ENCODE results near the gene PLXNA3.

Gene PLXNA3

DNA sequence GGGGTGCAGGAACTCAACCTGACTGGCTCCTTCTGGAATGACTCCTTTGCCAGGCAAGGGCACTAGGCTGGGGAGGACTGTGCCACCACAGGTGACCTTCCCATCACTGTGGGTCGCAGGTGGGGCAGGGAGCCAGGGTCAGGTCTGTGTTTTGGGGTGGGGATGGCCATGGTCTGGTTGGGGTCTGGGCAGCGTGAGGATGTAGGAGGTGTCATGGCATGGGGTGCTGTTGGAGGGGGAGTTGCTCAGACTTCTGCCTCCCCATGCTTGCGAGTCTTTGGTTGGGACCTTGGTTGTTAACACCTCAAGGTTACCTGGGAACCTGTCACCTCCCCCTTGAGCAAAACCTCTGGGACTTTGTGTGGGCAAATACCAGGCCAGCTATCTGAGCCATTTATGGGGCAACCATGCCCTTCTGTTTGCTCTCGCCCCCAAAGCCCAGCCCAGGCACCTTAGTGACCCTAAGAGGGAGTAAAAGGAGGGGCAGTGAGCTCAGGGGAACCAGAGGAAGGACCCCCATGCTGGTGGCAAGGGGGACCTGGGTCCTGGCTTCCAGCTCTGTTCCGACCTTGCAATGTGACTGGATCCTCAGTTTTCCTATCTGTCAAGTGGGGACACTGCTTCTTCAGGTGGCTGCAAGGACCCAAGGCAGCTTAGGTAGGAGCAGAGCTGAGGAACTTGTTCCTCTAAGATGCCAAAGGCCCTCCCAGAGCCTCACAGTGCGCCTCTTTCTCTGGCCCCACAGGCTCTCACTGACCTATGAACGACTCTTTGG lies 23.5 kb upstream of the PLXNA3 start:
- H3K36me3 ChIP-seq (ENCODE audit: control insufficient read depth in 2 of 2, insufficient read depth in 2 of 2, low read length in 2 of 2), result peaks cover 4 to 8% of the 10 kb centered on the region in 2 donors
- no peak overlapping the region for H3K27ac ChIP-seq (ENCODE audit: low read depth in 2 of 2, low read length in 2 of 2)
- peaks cover 0 to 3% of the 10 kb centered on the region in 2 donors for H3K27me3 ChIP-seq (ENCODE audit: control insufficient read depth in 2 of 2, insufficient read depth in 2 of 2, low read length in 2 of 2)
- H3K4me3 ChIP-seq (ENCODE audit: low read length in 2 of 2), result no peak overlapping the region
- peaks cover 2 to 5% of the 10 kb centered on the region in 2 donors for H3K4me1 ChIP-seq (ENCODE audit: control insufficient read depth in 2 of 2, insufficient read depth in 2 of 2, low read length in 2 of 2)
- H3K9ac ChIP-seq (ENCODE audit: low read depth in 1 of 2, low read length in 2 of 2), result no peak overlapping the region
- no peaks in the 10 kb centered on the region for H3K9me3 ChIP-seq (ENCODE audit: control insufficient read depth in 2 of 2, low read length in 2 of 2)

DNA sequence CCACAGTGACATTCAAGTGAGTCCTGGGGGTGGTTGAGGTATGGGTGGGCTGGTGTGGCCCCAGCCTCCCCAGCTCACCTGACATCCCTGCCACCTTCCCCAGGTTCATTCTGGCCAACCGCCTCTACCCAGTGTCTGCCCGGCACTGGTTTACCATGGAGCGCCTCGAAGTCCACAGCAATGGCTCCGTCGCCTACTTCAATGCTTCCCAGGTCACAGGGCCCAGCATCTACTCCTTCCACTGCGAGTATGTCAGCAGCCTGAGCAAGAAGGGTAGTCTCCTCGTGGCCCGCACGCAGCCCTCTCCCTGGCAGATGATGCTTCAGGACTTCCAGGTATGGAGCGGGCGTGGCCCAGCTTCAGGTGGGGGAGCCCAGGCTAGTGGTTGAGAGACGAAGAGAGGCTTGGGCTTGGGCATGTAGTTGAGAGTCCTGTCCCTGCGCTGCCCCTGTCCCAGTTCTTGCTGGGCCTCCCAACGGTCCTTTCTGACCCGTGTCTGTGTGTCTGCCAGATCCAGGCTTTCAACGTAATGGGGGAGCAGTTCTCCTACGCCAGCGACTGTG lies 22.8 kb upstream of the PLXNA3 start:
- no peak overlapping the region for H3K27ac ChIP-seq (ENCODE audit: low read depth in 2 of 2, low read length in 2 of 2)
- no peak overlapping the region for H3K4me3 ChIP-seq (ENCODE audit: low read length in 2 of 2)
- no peaks in the 10 kb centered on the region for H3K9me3 ChIP-seq (ENCODE audit: control insufficient read depth in 2 of 2, low read length in 2 of 2)
- H3K27me3 ChIP-seq (ENCODE audit: control insufficient read depth in 2 of 2, insufficient read depth in 2 of 2, low read length in 2 of 2), result peaks cover 0 to 3% of the 10 kb centered on the region in 2 donors
- no peak overlapping the region for H3K9ac ChIP-seq (ENCODE audit: low read depth in 1 of 2, low read length in 2 of 2)
- H3K4me1 ChIP-seq (ENCODE audit: control insufficient read depth in 2 of 2, insufficient read depth in 2 of 2, low read length in 2 of 2), result peaks cover 0 to 2% of the 10 kb centered on the region in 2 donors
- peaks cover 4 to 8% of the 10 kb centered on the region in 2 donors for H3K36me3 ChIP-seq (ENCODE audit: control insufficient read depth in 2 of 2, insufficient read depth in 2 of 2, low read length in 2 of 2)

DNA sequence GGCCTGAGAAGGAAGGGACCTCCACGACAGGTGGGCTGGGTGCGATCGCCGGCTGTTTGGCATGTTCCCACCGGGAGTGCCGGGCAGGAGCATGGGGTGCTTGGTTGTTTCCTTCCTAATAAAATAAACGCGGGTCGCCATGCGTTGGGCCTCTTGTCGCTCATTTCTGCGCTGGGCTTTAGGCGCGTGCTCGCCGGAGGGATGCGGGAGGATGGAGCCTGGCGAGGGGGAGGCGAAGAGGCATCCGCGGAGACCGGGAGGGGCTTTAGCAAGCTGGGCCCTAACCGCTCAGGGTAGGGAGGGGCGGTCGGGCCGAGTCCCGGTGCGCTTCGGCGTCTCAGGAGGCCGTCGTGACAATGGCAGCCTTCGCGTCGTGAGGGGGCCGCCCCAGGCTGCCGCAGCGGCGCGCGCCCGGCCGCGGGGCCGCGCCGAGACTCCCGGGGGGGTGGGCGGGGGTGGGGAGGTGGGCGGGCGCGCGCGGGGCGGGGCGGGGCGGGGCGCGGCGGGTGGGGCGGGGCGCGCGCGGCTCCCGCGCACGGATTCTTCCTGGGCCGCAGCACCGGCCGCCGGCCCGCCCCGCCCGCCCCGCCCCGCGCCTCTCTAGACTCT lies 21.6 kb upstream of the PLXNA3 start:
- H3K36me3 ChIP-seq (ENCODE audit: control insufficient read depth in 2 of 2, insufficient read depth in 2 of 2, low read length in 2 of 2), result peaks cover 4 to 10% of the 10 kb centered on the region in 2 donors
- H3K4me1 ChIP-seq (ENCODE audit: control insufficient read depth in 2 of 2, insufficient read depth in 2 of 2, low read length in 2 of 2), result peaks cover 0 to 2% of the 10 kb centered on the region in 2 donors
- peak overlapping the region; percentile 62 to 65 for H3K27ac ChIP-seq (ENCODE audit: low read depth in 2 of 2, low read length in 2 of 2)
- H3K27me3 ChIP-seq (ENCODE audit: control insufficient read depth in 2 of 2, insufficient read depth in 2 of 2, low read length in 2 of 2), result peaks cover 0 to 3% of the 10 kb centered on the region in 2 donors
- peak overlapping the region; percentile 41 to 75 for H3K9ac ChIP-seq (ENCODE audit: low read depth in 1 of 2, low read length in 2 of 2)
- H3K4me3 ChIP-seq (ENCODE audit: low read length in 2 of 2), result peak overlapping the region; percentile 56 to 77
- H3K9me3 ChIP-seq (ENCODE audit: control insufficient read depth in 2 of 2, low read length in 2 of 2), result no peaks in the 10 kb centered on the region

DNA sequence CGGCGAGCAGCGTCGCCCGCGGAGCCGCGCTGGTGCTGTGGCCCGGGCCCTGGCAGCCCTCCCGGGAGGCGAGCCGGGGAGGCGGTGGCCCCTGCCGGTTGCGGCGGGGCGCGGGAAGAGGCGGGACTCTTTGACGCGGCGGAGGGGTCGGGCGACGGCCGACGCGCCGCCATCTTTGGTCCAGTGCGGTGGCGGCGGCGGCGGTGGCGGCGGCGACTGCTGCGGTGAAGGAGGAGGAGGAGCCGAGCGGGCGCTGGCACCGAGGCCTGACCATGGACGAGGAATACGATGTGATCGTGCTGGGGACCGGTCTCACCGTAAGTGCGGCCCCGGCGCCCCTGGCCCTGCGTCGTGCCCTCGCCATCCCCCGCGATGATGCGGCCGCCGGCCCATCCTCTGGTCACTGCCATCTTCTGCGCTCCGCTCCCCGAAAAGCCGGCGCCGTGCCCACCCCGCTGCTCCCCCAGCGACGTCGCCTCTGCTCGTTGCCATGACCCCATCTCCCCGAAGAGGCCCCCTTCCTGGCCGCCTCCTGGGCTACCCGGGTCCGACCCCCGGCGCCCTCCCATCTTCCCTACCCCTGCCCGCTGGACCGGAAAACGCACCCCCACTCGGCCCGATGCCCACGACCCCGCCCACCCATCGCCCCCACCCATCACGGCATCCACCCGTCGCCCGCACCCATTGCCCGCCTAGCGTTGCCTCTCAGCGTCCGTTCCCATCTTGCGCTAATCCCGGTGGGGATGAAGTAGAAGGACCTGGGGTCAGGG lies 20.9 kb upstream of the PLXNA3 start, which contains the start of gene GDI1:
TSS of gene GDI1 (plus strand) at position 172 of the 770 bp plus-strand sequence. CDS start at position 273, 101 bp downstream.
- peaks cover 0 to 2% of the 10 kb centered on the region in 2 donors for H3K4me1 ChIP-seq (ENCODE audit: control insufficient read depth in 2 of 2, insufficient read depth in 2 of 2, low read length in 2 of 2)
- no peaks in the 10 kb centered on the region for H3K9me3 ChIP-seq (ENCODE audit: control insufficient read depth in 2 of 2, low read length in 2 of 2)
- peak within 1 kb of the TSS; percentile 41 to 75 for H3K9ac ChIP-seq (ENCODE audit: low read depth in 1 of 2, low read length in 2 of 2)
- H3K36me3 ChIP-seq (ENCODE audit: control insufficient read depth in 2 of 2, insufficient read depth in 2 of 2, low read length in 2 of 2), result peaks cover 4 to 15% of the 10 kb centered on the region in 2 donors
- H3K4me3 ChIP-seq (ENCODE audit: low read length in 2 of 2), result peak within 1 kb of the TSS; percentile 69 to 77
- peak within 1 kb of the TSS; percentile 62 to 65 for H3K27ac ChIP-seq (ENCODE audit: low read depth in 2 of 2, low read length in 2 of 2)
- peaks cover 0 to 3% of the 10 kb centered on the region in 2 donors for H3K27me3 ChIP-seq (ENCODE audit: control insufficient read depth in 2 of 2, insufficient read depth in 2 of 2, low read length in 2 of 2)

DNA sequence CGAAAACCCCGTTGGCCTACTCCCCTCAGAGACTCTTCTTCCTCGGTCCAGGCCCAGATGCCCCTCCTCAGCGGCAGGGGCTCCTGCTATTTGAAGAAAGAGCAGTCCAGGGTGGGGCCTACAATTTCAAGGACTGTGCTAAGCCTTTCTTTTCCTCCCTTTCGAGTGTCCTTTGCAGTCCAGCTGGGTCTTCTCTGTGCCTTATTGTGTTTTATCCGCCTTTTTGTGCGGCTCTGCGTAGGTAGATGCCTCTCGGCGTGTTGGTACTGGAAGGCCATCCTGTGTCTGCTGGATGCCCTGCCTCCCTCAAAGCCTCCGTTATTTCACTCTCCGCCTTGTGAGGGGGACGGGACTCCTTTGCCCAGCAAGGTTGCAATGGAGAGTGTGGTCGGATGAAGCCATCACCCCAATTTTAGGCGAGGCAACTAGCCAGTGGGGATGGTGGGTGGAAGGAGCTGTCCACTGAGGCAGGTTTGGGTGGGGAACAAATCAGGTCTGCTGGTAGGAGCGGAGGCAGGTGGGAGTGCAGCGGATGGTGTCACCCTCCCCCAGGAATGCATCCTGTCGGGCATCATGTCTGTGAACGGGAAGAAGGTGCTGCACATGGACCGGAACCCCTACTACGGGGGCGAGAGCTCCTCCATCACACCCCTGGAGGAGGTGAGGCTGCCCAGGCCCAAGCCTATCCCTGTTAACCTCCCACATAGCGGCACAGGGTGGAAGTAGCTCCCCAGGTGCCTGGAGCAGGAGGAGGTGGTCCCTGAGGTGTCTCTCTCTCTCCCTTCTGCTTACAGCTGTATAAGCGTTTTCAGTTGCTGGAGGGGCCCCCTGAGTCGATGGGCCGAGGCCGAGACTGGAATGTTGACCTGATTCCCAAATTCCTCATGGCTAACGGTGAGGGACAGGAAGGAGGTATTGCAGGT lies 19.8 kb upstream of the PLXNA3 start:
- Histone ChIP-seq H3K27me3 (ENCODE audit: control insufficient read depth in 2 of 2, insufficient read depth in 2 of 2, low read length in 2 of 2) (peaks cover 0 to 3% of the 10 kb centered on the region in 2 donors), H3K9ac (ENCODE audit: low read depth in 1 of 2, low read length in 2 of 2) (peak overlapping the region; percentile 14 to 58), H3K27ac (ENCODE audit: low read depth in 2 of 2, low read length in 2 of 2) (peak overlapping the region in 1 of 2 donors; percentile 32), H3K4me3 (ENCODE audit: low read length in 2 of 2) (peak overlapping the region; percentile 69 to 77), H3K9me3 (ENCODE audit: control insufficient read depth in 2 of 2, low read length in 2 of 2) (no peaks in the 10 kb centered on the region), H3K4me1 (ENCODE audit: control insufficient read depth in 2 of 2, insufficient read depth in 2 of 2, low read length in 2 of 2) (peaks cover 0 to 2% of the 10 kb centered on the region in 2 donors), H3K36me3 (ENCODE audit: control insufficient read depth in 2 of 2, insufficient read depth in 2 of 2, low read length in 2 of 2) (peaks cover 10 to 15% of the 10 kb centered on the region in 2 donors)

DNA sequence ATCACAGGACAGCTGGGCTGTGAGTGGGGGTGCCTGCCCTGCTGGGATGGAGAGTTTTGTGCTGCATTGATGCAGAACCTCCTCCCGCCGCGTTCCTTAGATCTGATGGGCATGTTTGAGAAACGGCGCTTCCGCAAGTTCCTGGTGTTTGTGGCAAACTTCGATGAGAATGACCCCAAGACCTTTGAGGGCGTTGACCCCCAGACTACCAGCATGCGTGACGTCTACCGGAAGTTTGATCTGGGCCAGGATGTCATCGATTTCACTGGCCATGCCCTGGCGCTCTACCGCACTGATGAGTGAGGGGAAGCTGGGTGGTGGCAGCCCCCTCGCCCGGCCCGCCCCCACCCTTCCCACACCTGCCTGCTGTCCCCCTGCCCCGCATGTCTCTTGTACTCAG lies 18.2 kb upstream of the PLXNA3 start:
- H3K27me3 ChIP-seq (ENCODE audit: control insufficient read depth in 2 of 2, insufficient read depth in 2 of 2, low read length in 2 of 2), result peaks cover 0 to 3% of the 10 kb centered on the region in 2 donors
- peaks cover 4 to 7% of the 10 kb centered on the region in 2 donors for H3K4me1 ChIP-seq (ENCODE audit: control insufficient read depth in 2 of 2, insufficient read depth in 2 of 2, low read length in 2 of 2)
- no peak overlapping the region for H3K4me3 ChIP-seq (ENCODE audit: low read length in 2 of 2)
- no peak overlapping the region for H3K27ac ChIP-seq (ENCODE audit: low read depth in 2 of 2, low read length in 2 of 2)
- H3K9ac ChIP-seq (ENCODE audit: low read depth in 1 of 2, low read length in 2 of 2), result no peak overlapping the region
- no peaks in the 10 kb centered on the region for H3K9me3 ChIP-seq (ENCODE audit: control insufficient read depth in 2 of 2, low read length in 2 of 2)
- peaks cover 6 to 13% of the 10 kb centered on the region in 2 donors for H3K36me3 ChIP-seq (ENCODE audit: control insufficient read depth in 2 of 2, insufficient read depth in 2 of 2, low read length in 2 of 2)

DNA sequence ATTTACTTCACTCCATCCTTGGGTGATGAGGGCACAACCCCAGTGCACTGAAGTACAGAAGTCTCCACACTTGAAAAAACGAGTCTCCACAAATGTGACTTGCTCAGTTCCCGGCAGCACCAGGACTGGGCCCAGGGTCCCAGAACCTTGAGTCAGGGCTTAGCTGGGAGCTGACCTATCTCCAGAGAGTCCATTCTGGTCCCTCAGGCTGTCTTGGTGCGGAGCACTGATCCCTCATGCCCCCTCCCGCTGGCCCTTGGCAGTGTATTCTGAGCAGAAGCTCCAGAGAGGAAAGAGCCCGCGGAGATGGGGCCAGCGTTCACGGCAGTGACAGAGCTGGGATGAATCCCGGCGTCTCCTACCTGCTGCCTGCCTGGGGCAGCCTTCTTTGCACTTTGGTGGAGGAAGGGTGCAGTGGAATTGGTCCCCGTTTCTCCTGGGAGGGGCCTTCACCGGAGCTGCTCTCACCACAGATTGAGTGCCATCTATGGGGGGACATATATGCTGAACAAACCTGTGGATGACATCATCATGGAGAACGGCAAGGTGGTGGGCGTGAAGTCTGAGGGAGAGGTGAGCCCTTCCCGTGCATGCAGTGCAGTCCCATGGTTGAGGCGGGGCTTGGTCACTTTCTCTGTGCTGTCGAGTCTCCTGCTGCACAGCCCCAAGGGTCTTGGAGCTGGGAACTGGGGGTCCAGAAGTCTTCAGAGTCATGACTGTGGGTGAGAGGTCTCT lies 17.3 kb upstream of the PLXNA3 start:
- H3K27me3 ChIP-seq (ENCODE audit: control insufficient read depth in 2 of 2, insufficient read depth in 2 of 2, low read length in 2 of 2), result peaks cover 0 to 1% of the 10 kb centered on the region in 2 donors
- no peak overlapping the region for H3K27ac ChIP-seq (ENCODE audit: low read depth in 2 of 2, low read length in 2 of 2)
- H3K9me3 ChIP-seq (ENCODE audit: control insufficient read depth in 2 of 2, low read length in 2 of 2), result no peaks in the 10 kb centered on the region
- H3K9ac ChIP-seq (ENCODE audit: low read depth in 1 of 2, low read length in 2 of 2), result no peak overlapping the region
- peaks cover 9 to 10% of the 10 kb centered on the region in 2 donors for H3K4me1 ChIP-seq (ENCODE audit: control insufficient read depth in 2 of 2, insufficient read depth in 2 of 2, low read length in 2 of 2)
- no peak overlapping the region for H3K4me3 ChIP-seq (ENCODE audit: low read length in 2 of 2)
- peaks cover 6 to 7% of the 10 kb centered on the region in 2 donors for H3K36me3 ChIP-seq (ENCODE audit: control insufficient read depth in 2 of 2, insufficient read depth in 2 of 2, low read length in 2 of 2)

DNA sequence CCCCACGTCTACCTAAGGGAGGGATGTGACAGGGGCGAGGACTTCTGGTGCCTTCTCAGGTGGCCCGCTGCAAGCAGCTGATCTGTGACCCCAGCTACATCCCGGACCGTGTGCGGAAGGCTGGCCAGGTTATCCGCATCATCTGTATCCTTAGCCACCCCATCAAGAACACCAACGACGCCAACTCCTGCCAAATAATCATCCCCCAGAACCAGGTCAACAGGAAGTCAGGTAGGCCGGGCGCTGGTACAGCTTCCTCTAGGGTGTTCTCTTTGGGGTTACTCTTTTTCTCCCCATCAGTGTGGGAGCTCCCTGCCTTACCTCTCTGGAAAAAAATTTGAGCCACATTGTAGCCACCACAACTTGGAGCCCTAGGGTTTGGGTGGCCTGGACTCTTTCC lies 16.5 kb upstream of the PLXNA3 start:
- Histone ChIP-seq H3K27ac (ENCODE audit: low read depth in 2 of 2, low read length in 2 of 2) (no peak overlapping the region), H3K4me3 (ENCODE audit: low read length in 2 of 2) (no peak overlapping the region)

More for the DNA sequence above, 16.5 kb upstream of the PLXNA3 start:
- Histone ChIP-seq H3K4me1 (ENCODE audit: control insufficient read depth in 2 of 2, insufficient read depth in 2 of 2, low read length in 2 of 2) (peaks cover 9 to 10% of the 10 kb centered on the region in 2 donors), H3K9ac (ENCODE audit: low read depth in 1 of 2, low read length in 2 of 2) (no peak overlapping the region), H3K36me3 (ENCODE audit: control insufficient read depth in 2 of 2, insufficient read depth in 2 of 2, low read length in 2 of 2) (peaks cover 6 to 11% of the 10 kb centered on the region in 2 donors), H3K9me3 (ENCODE audit: control insufficient read depth in 2 of 2, low read length in 2 of 2) (no peaks in the 10 kb centered on the region), H3K27me3 (ENCODE audit: control insufficient read depth in 2 of 2, insufficient read depth in 2 of 2, low read length in 2 of 2) (peaks cover 0 to 1% of the 10 kb centered on the region in 2 donors)
